Liver (tissue), 9 donors: ENCODE results near the gene EIF2A. TPM values are rescaled to one million over a fixed set of nuclear protein-coding genes. Genes with fewer than 3 reads are reported as not detected.

Experiments used
- DNase-seq: peaks from one replicate; pipeline ENCODE4 v3.0.0-alpha.2; 2017; ENCODE audit warnings: low spot score
- H3K27ac ChIP-seq, 2 donors: one replicate each; pipeline ENCODE4 v1.7.0; 2013; ENCODE audit warnings: inconsistent platforms in 2 of 2, low read length in 2 of 2, control low read depth in 1 of 2, low read depth in 1 of 2, mild to moderate bottlenecking in 1 of 2
- H3K27me3 ChIP-seq, 4 donors: one replicate each; pipeline versions ENCODE4 v1.6.1 to v1.7.0; 2013; ENCODE audit warnings: low read length in 3 of 4, inconsistent platforms in 1 of 4, mild to moderate bottlenecking in 1 of 4, moderate library complexity in 1 of 4; ENCODE audit not compliant: control insufficient read depth in 4 of 4, insufficient read depth in 4 of 4
- H3K36me3 ChIP-seq, 4 donors: one replicate each; pipeline versions ENCODE4 v1.6.1 to v1.7.0; 2013; ENCODE audit warnings: low read length in 3 of 4, mild to moderate bottlenecking in 3 of 4, low read depth in 1 of 4, moderate library complexity in 1 of 4; ENCODE audit not compliant: control insufficient read depth in 4 of 4, insufficient read depth in 3 of 4
- H3K4me1 ChIP-seq, 4 donors: one replicate each; pipeline versions ENCODE4 v1.6.1 to v1.7.0; 2013; ENCODE audit warnings: low read length in 3 of 4, mild to moderate bottlenecking in 3 of 4, moderate library complexity in 1 of 4; ENCODE audit not compliant: control insufficient read depth in 4 of 4, insufficient read depth in 4 of 4
- H3K4me3 ChIP-seq, 3 donors: one replicate each; pipeline versions ENCODE4 v1.6.1 to v1.7.0; 2013; ENCODE audit warnings: low read length in 3 of 3, control low read depth in 1 of 3, low read depth in 1 of 3, mild to moderate bottlenecking in 1 of 3
- H3K9ac ChIP-seq, 2 donors: one replicate each; pipeline ENCODE4 v1.7.0; 2013; ENCODE audit warnings: low read length in 2 of 2, mild to moderate bottlenecking in 2 of 2, moderate library complexity in 2 of 2, control low read depth in 1 of 2, low read depth in 1 of 2
- H3K9me3 ChIP-seq, 4 donors: one replicate each; pipeline versions ENCODE4 v1.6.1 to v1.7.0; 2013; ENCODE audit warnings: low read length in 3 of 4; ENCODE audit not compliant: control insufficient read depth in 4 of 4
- FOXA2 ChIP-seq: IDR thresholded peaks from 2 replicates; pipeline ENCODE4 v1.6.1; 2016; ENCODE audit warnings: antibody characterized with exemption
- HNF4A ChIP-seq, 2 donors: conservative IDR thresholded peaks; 2 replicates each; pipeline ENCODE4 v1.6.1; 2016; ENCODE audit warnings: antibody characterized with exemption in 2 of 2, mild to moderate bottlenecking in 2 of 2
- RXRA ChIP-seq, 2 donors: IDR thresholded peaks; 2 replicates each; pipeline ENCODE4 v1.6.1; 2017 to 2018; ENCODE audit warnings: antibody characterized with exemption in 2 of 2, mild to moderate bottlenecking in 1 of 2
- TAF1 ChIP-seq: conservative IDR thresholded peaks from 2 replicates; pipeline ENCODE4 v1.6.1; 2016; ENCODE audit warnings: antibody characterized with exemption, mild to moderate bottlenecking
- YY1 ChIP-seq: IDR thresholded peaks from 2 replicates; pipeline ENCODE4 v1.6.1; 2016; ENCODE audit warnings: antibody characterized with exemption, mild to moderate bottlenecking
- WGBS: extraction: QIAGEN DNeasy Blood & Tissue Kit; methylation state at CpG from one replicate; pipeline ENCODE4 v1.1.7; 2013; 5-methylcytosine and 5-hydroxymethylcytosine counted together
- polyA plus RNA-seq, 2 donors: library from polyadenylated mRNA; stranded (reverse) in 1 of 2; unstranded in 1 of 2; fragments of 200-250 nt in 1 of 2; fragments of >200 nt in 1 of 2; fragmentation: Nextera tagmentation in 1 of 2; extraction: Ambion mirVana in 1 of 2; gene quantifications; one replicate each; pipeline versions ENCODE4 v1.2.1 to v1.2.3, GENCODE V29; 2013 to 2015
- total RNA-seq, 2 donors: library from RNA; depleted of rRNA; stranded (reverse); fragments of >200 nt; gene quantifications; one replicate each; pipeline ENCODE4 v1.2.3, GENCODE V29; 2014
- TF ChIP-seq, protein P1 (sequence below): IDR thresholded peaks from 2 replicates; pipeline ENCODE4 v1.6.1; 2016; ENCODE audit warnings: antibody characterized with exemption
- TF ChIP-seq, protein P2 (sequence below): IDR thresholded peaks from 2 replicates; pipeline ENCODE4 v1.6.1; 2016; ENCODE audit warnings: antibody characterized with exemption
- TF ChIP-seq, protein P3 (sequence below): IDR thresholded peaks from 2 replicates; pipeline ENCODE4 v1.6.1; 2016; ENCODE audit warnings: antibody characterized with exemption, mild to moderate bottlenecking
- TF ChIP-seq, protein P4 (sequence below): fragments of 150-350 bp; IDR thresholded peaks from 2 replicates; pipeline ENCODE4 v1.5.1; 2017; ENCODE audit warnings: improper control_type of control experiment, low read depth, low read length; ENCODE audit not compliant: missing input control
- donor health status: healthy.
- donor health status: healthy.
- donor health status: healthy.
- donor health status: healthy.
- donor health status: healthy.

Gene EIF2A
- total and polyA plus RNA-seq, 4 donors: 23.6 to 104 (median 47.2) TPM

DNA sequence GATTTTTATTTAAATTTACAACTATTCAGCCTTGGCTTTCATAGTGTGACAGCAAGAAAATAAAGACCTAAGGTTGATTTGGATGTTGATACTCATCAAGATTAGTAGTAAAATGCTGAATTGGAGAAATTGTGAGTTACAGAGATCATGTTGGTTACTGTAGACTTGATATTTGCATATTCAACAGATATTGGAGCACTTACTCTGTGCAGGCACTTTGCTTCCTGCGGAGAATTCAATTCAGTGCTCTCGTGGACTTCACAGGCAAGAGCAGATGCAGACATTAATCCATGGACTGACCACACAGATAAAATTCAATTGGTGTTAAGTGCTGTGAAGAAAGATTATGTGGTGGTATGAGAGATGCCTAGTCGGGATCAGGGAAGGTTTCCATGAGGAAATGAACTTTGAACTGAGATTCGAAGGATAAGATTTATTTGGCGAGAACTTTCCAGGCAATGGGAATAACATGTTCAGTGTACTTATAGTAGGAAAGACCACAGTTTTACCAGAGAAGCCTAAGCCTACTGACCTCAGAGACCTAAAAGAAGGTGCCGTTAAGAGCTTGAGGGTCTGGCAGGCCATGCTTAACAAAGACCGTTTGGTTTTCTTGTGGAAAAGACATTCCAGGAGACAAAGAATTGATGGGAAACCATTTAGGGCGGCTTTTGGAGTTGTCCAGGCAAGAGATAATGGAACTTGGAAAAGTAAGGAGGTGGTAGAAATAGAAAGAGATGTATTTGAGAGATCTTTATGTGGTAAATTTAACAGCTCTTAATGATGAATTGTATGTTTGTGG lies 60.9 kb downstream of the EIF2A start:
- no peak overlapping the region for H3K9ac ChIP-seq
- H3K27me3 ChIP-seq: no peaks in the 10 kb centered on the region
- peak; percentile 27 to 33 for TF ChIP-seq RXRA (IDR thresholded peaks at IDR 0.05)
- peak; percentile 51 to 67 for TF ChIP-seq HNF4A (conservative IDR thresholded peaks at IDR 0.05)
- TF ChIP-seq YY1: no peak
- H3K4me3 ChIP-seq: no peak overlapping the region
- 66% methylated on average over 8 of the region's 8 CpGs for WGBS
- no peak overlapping the region for H3K27ac ChIP-seq
- peaks cover 5 to 27% (median 11%) of the 10 kb centered on the region in 4 donors for H3K4me1 ChIP-seq
- no peaks in the 10 kb centered on the region for H3K9me3 ChIP-seq
- peaks cover 0 to 5% (median 1%) of the 10 kb centered on the region in 4 donors for H3K36me3 ChIP-seq
- no peak for DNase-seq

DNA sequence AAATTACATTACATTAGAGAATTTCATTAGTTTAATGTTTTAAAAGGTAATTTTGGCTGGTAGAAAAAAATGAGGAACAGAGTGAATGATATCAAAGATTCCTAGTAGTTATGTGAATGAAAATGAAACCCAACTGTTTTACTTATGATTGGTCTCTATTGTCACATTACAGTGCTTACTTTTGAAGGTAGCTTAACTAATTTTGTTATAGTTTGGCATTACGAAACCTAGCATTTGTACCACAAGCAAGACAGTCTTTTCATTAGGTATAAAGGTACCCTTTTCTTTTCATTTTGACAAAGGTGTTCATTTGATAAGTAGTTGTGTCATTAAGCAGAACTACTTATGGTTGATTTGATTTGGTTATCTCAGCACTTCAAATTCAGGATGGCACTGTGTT lies 63.4 kb downstream of the EIF2A start:
- no peak for DNase-seq
- no peak overlapping the region for H3K9ac ChIP-seq
- H3K27me3 ChIP-seq: no peaks in the 10 kb centered on the region
- peaks cover 3 to 15% (median 9%) of the 10 kb centered on the region in 4 donors for H3K4me1 ChIP-seq
- WGBS: 0% methylated on average over 1 of the region's 1 CpG
- H3K4me3 ChIP-seq: no peak overlapping the region
- no peak for TF ChIP-seq YY1
- TF ChIP-seq, protein P1, sequence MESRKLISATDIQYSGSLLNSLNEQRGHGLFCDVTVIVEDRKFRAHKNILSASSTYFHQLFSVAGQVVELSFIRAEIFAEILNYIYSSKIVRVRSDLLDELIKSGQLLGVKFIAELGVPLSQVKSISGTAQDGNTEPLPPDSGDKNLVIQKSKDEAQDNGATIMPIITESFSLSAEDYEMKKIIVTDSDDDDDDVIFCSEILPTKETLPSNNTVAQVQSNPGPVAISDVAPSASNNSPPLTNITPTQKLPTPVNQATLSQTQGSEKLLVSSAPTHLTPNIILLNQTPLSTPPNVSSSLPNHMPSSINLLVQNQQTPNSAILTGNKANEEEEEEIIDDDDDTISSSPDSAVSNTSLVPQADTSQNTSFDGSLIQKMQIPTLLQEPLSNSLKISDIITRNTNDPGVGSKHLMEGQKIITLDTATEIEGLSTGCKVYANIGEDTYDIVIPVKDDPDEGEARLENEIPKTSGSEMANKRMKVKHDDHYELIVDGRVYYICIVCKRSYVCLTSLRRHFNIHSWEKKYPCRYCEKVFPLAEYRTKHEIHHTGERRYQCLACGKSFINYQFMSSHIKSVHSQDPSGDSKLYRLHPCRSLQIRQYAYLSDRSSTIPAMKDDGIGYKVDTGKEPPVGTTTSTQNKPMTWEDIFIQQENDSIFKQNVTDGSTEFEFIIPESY: no peak
- no peaks in the 10 kb centered on the region for H3K9me3 ChIP-seq
- H3K27ac ChIP-seq: no peak overlapping the region
- peaks cover 0 to 5% (median 1%) of the 10 kb centered on the region in 4 donors for H3K36me3 ChIP-seq

DNA sequence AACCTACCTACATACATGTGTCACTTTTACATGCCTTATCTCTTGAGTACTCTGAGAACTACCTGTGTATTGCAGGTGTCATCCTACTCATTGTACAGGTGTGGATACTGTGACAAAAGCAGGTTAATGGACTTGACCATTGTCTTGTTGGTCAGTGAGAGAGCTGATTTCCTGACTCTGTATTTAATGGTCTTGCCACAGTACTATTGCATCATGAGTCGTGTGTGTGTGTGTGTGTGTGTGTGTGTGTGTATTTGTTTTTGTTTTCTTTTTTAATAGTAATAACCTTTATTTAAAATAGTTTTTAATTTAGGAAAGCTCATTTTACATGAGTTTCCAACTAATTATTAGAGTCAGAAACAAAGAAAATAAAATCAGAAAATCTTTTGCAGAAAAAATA lies 64.2 kb downstream of the EIF2A start:
- Histone ChIP-seq H3K4me3 (no peak overlapping the region), H3K9me3 (no peaks in the 10 kb centered on the region), H3K36me3 (peaks cover 0 to 5% (median 1%) of the 10 kb centered on the region in 4 donors), H3K4me1 (peaks cover 3 to 15% (median 7%) of the 10 kb centered on the region in 4 donors), H3K9ac (no peak overlapping the region), H3K27ac (no peak overlapping the region), H3K27me3 (no peaks in the 10 kb centered on the region)
- TF ChIP-seq, protein P1: no peak
- TF ChIP-seq, protein P2, sequence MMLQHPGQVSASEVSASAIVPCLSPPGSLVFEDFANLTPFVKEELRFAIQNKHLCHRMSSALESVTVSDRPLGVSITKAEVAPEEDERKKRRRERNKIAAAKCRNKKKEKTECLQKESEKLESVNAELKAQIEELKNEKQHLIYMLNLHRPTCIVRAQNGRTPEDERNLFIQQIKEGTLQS: peak; percentile 71
- TF ChIP-seq RXRA (IDR thresholded peaks at IDR 0.05): peak; percentile 9 to 18
- 15% methylated on average over 1 of the region's 1 CpG for WGBS
- no peak for DNase-seq

DNA sequence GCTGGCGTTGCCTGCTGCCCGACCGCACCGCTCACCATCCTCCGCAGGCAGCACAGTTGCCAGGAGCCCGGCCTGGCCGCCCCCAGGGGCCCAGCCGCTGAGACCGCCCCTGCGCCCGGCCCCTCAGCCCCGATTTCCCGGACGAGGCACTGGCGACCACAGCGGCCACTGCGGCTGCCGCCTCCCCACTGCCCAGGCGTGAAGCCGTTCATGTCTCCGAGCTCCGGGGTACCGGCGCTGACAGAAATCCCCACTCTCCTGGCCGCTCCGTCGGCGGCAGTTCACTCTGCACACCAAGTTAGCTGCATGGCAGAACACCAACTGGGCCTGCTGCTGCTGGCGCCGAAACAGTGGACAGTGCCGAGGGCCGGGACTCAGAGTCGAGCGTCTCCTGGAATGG lies 65.1 kb downstream of the EIF2A start:
- H3K27me3 ChIP-seq: no peaks in the 10 kb centered on the region
- H3K9me3 ChIP-seq: no peaks in the 10 kb centered on the region
- H3K9ac ChIP-seq: no peak overlapping the region
- H3K27ac ChIP-seq: no peak overlapping the region
- DNase-seq: no peak
- H3K4me3 ChIP-seq: no peak overlapping the region
- 98% methylated on average over 34 of the region's 34 CpGs for WGBS
- H3K4me1 ChIP-seq: peaks cover 3 to 13% (median 6%) of the 10 kb centered on the region in 4 donors
- peaks cover 0 to 5% (median 1%) of the 10 kb centered on the region in 4 donors for H3K36me3 ChIP-seq
- TF ChIP-seq FOXA2: no peak
- TF ChIP-seq, protein P3, sequence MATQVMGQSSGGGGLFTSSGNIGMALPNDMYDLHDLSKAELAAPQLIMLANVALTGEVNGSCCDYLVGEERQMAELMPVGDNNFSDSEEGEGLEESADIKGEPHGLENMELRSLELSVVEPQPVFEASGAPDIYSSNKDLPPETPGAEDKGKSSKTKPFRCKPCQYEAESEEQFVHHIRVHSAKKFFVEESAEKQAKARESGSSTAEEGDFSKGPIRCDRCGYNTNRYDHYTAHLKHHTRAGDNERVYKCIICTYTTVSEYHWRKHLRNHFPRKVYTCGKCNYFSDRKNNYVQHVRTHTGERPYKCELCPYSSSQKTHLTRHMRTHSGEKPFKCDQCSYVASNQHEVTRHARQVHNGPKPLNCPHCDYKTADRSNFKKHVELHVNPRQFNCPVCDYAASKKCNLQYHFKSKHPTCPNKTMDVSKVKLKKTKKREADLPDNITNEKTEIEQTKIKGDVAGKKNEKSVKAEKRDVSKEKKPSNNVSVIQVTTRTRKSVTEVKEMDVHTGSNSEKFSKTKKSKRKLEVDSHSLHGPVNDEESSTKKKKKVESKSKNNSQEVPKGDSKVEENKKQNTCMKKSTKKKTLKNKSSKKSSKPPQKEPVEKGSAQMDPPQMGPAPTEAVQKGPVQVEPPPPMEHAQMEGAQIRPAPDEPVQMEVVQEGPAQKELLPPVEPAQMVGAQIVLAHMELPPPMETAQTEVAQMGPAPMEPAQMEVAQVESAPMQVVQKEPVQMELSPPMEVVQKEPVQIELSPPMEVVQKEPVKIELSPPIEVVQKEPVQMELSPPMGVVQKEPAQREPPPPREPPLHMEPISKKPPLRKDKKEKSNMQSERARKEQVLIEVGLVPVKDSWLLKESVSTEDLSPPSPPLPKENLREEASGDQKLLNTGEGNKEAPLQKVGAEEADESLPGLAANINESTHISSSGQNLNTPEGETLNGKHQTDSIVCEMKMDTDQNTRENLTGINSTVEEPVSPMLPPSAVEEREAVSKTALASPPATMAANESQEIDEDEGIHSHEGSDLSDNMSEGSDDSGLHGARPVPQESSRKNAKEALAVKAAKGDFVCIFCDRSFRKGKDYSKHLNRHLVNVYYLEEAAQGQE: no peak
- TF ChIP-seq YY1: no peak
- TF ChIP-seq, protein P4, sequence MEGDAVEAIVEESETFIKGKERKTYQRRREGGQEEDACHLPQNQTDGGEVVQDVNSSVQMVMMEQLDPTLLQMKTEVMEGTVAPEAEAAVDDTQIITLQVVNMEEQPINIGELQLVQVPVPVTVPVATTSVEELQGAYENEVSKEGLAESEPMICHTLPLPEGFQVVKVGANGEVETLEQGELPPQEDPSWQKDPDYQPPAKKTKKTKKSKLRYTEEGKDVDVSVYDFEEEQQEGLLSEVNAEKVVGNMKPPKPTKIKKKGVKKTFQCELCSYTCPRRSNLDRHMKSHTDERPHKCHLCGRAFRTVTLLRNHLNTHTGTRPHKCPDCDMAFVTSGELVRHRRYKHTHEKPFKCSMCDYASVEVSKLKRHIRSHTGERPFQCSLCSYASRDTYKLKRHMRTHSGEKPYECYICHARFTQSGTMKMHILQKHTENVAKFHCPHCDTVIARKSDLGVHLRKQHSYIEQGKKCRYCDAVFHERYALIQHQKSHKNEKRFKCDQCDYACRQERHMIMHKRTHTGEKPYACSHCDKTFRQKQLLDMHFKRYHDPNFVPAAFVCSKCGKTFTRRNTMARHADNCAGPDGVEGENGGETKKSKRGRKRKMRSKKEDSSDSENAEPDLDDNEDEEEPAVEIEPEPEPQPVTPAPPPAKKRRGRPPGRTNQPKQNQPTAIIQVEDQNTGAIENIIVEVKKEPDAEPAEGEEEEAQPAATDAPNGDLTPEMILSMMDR: no peak
- no peak for TF ChIP-seq TAF1
